Measurements from ENCODE around the gene RECQL5.

RECQL5 gene

DNA sequence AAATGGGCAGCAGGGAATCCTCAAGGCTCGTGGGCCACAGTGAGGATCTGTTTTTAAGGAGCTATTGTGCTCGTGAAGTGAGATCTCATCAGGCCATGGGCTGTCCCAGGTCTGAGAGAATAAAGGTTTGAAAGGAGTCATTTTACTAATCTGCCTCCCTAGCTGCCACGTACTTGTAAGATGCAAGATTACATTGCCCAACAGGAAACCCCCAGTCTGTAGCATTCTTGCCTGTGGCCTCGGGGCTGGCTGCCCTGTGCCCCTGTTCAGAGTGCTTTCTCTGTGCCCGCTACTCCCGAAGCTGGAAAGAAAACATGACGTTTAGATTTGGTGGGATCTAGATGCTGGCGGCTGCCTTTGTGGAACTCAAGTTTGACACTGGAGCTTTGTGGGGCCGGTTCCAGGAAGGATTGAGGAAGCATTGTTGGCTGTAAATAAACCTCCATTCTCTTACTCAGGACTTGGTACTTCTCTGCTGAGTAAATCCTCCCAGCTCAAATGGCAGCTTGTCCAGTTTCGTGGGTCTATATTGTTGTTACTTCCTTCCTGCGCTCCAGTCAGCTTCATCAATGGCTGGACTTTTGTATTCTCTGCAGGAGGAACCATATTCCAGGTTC is 21.4 kb upstream of the RECQL5 start:
- peak; percentile 44 to 45 for DNase-seq

- no peak for DNase-seq
These were observed 18.5 kb upstream of the RECQL5 start for GRCh38 chr17:75685499-75685898.

DNA sequence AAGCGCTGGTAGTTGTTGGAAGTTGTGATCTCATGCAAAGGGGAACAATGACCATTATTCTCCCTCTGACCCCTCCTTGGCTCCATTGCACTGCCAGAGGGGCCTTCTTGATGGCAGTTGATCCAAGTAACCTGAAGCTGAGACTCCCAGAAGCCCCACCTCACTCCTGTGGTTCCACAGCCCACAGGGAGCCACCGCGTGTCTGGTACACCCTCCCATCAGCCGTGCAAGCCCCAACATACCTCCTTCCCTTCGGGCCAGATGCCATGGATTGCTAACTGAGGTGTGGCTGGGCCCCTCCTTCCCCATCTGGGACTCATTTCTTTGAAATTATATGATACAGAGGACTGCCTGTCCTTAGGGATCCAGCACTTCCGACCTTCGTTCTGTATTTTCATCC is 18.0 kb upstream of the RECQL5 start:
- DNase-seq = no peak

- no peak for DNase-seq
These were observed 17.3 kb upstream of the RECQL5 start for GRCh38 chr17:75684249-75684648.

DNA sequence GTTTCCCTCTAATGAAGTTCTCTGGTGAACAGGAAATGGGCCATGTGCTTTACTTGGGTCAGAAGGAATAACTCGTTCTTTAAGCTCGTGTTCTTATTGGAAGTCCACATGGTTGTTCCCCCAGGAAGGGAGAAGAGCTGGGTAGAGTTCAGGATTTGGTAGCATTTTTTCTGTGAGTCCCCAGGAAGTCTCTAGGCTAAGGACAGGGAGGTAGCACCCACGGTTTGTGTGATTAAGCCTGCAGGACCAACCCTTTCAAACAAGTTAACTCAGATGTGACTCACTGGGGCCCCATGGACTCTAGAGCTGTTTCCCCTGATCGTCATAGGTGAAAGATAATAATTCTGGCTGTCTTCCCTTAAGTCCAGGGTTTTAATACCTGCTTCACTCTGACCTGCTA is 16.6 kb upstream of the RECQL5 start:
- no peak for DNase-seq

DNA sequence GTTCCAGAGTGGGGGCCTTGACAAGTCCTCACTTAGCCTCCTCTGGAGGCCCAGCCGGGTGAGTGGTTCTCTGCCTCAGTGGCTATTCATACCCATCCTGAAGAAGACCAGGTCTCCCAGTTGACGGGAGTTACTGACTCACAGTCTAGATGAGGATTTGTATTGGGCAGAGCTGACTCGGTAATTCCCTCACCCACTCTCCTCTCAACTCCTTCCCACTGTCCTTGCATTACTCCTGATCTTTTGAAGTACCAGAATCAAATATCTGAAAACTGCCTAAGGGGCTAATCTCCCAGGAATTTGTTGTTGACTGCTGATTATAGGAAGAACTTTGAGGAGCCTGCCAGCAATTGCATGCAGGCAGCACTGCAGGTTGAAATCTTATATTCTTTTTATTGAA is 14.3 kb upstream of the RECQL5 start:
- DNase-seq = no peak

- no peak for DNase-seq
These were observed 13.5 kb upstream of the RECQL5 start for GRCh38 chr17:75680431-75680830.

DNA sequence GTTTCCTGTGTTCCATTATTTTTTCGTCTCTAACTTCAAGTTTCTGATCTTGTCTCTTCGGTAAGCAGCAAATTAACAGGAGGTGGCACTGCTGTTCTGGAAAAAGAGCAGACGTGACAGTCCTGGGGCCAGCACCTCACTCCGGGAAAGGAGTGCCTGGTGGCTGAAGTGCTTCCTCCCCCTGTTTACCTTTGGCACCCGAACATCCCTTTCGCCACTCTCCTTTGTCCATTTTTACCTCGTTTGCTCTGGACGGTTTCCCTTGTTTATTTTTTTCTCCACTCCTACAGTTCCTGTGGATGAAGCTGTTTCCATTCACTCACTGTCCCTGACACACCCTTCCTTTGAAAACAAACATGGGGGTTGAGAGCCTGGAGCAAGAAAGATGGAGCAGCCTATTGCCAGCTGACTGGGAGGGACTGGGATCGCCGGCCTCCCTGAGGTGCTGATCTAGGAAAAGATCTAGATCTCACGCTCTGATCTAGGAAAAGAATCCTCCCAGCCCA is 12.8 kb upstream of the RECQL5 start:
- DNase-seq = no peak

GRCh38 chr17:75676461-75676860 is 9.5 kb upstream of the RECQL5 start:
- DNase-seq = no peak

GRCh38 chr17:75673487-75673886 is 6.5 kb upstream of the RECQL5 start:
- no peak for DNase-seq

GRCh38 chr17:75672011-75672410 is 5.1 kb upstream of the RECQL5 start:
- DNase-seq = no peak

DNA sequence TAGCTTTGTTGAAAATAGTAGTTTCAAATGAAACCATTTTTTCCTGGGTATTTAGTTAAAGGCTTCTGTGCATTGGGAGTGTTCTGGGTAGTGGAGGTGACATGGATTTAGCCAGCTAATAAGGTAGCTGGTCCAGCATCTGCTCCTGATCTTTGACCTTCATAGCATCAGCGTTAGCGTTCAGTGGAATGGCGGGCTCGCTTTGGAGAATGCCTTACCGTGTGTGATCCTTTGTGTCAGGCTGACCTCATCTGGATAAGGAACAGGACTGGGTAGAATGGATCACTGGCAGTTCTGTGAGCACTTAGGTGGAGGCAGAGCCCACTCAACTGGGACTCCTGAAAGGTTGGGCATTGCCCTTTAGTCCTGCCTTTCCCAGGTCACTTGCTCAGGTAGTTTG is 3.9 kb upstream of the RECQL5 start:
- no peak for DNase-seq

DNA sequence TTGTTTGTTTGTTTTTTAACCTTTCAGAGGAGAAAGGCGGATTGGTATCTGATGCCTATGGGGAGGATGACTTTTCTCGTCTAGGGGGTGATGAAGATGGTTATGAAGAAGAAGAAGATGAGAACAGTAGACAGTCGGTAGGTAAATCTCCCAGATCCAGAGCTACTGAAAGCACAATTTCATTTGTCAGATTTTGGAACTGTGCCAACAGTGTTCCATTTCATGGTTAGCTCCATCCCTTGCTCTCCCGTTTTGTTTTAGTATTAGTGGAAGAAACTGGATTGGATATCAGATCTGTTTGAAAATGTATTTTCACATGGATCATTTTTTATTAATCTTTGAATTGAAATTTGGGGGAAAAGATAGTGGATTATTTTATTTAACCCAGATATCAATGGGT is 1.5 kb upstream of the RECQL5 start:
- no peak for DNase-seq

GRCh38 chr17:75667825-75668224 is 871 bp upstream of the RECQL5 start:
- DNase-seq = no peak

GRCh38 chr17:75665981-75666380 is 973 bp downstream of the RECQL5 start:
- DNase-seq = no peak

GRCh38 chr17:75664099-75664549 is 2.8 kb downstream of the RECQL5 start:
- no peak for DNase-seq

DNA sequence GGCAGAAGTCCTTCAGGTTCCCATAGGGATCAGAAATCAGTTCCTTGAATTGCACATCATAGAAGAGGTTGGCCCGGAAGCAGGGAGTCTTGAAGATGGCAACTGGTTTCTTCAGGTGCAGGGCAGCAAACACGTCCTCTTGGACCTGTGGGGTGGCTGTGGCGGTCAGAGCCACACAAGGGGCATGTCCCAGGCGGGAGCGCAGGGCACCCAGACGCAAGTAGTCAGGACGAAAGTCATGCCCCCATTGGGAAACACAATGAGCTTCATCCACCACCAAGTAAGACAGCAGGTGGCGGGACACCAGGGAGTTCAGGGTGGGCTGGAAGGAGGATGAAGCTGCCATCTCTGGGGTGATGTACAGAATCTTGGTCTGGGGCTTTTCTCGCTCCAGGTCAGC is 4.4 kb downstream of the RECQL5 start:
- no peak for DNase-seq

DNA sequence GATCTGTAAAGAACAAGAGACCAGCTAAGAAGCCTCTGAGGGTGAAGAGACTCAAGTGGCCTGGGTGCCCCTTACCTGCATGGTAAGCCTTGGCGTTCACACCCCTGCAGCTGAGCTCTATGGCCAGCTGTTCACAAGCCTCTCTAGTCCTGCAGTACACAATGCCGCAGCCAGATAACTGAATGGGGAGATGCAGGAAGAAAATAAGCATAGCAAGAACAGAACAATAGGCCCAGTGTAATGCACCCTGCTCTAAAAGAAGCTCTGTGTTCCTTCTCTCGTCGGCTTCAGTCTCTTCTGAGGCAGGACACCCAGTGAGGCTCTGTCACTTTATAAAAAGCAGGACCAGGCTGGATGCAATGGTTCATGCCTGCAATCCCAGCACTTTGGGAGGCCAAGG is 5.4 kb downstream of the RECQL5 start:
- no peak for DNase-seq

DNA sequence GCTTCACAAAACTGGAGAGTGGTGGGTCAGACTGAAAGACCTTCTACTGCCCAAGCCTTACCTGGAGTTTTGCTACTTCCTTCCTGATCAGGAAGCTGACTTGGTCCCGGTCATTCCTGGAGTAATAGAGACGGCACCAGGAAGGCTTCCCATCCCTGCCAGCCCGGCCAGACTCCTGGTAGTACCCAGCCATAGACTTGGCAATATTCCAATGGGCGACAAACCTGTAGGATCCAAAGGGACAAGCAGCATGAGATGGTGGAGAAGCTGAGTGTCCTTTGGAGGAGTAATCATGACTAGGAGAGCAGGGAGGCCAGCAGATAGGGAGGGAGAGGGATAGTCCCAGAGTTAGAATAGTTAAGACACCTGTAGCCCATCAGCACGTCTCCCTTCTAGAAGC is 8.7 kb downstream of the RECQL5 start:
- DNase-seq = no peak

DNA sequence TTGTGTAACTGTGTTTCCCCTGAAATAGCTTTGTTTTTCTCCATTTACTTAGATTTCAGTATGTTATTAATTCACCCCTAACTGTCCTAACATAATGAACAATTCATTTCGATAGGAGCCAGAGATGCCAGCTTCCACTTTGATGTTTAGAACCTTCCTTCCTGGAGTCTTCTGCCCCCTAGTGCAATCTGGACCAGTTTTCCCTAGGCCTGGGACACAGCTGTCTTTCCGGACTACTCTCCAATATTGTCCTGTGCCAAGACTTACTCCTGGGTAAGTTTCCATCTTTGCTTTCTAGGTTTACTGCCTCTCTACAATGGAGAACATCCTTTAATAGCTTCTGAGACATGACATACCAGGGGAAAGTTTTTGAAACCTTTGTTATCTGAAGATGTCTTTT is 12.8 kb downstream of the RECQL5 start:
- no peak for DNase-seq

GRCh38 chr17:75652934-75653549 is 13.9 kb downstream of the RECQL5 start:
- DNase-seq = peak in 1 of 2 donors; percentile 8

DNA sequence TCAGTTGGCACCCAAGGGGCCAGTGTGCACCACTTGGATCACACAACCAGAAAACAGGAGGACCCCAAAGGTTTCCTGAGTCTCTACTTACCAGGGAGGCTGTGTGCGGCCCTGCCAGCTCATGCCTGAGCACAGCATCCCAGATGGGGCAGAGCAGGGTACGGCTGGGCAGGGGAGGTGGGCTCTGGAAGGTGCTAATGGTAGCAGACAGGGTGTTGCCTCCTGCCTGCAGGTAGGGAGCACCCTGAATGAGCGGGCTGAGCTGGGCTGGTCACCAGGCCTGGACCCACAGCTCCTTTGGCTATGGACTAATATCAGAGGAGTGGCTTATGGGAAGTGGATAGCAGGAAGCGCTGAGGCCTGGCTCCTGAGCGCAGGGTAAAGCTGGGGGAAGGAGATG is 14.6 kb downstream of the RECQL5 start:
- DNase-seq = no peak

GRCh38 chr17:75650874-75651273 is 16.1 kb downstream of the RECQL5 start:
- DNase-seq = no peak

DNA sequence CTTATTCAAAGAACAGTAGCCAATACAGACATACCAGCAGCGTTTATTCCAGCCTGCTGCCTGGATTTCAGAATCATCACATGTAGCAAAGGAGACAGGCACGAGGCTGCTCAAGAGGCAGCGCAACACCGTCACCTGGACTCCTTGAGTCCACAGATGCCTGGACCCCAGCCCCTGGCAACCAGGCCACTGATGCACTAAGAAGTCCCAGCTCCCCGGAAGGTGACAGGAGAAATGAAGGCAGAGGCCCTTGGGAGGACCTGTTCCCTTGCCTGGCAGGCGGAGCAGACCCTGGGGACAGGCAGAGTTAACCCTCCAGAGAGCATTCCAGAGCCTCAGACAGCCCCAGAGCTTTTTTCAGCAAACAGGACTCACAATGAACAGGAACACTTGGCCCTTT is 17.3 kb downstream of the RECQL5 start:
- no peak for DNase-seq

DNA sequence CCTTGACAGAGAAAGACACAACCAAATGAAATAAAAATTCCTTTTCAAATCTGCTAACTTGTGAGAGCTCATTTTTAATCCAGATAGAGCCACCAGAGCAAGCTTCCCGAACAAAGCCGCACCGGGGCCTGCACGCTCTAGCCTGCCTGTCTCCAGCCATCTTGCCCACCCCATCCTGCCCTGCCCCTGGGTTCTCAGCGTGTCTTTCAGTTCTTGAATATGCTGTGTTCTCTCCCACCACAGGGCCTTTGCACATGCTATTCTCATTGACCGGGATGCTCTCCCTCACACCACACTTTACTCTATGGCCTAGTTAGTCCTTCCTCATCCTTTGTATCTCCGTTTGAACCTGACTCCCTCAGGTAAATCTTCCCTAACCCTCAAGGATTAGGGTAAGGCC is 19.0 kb downstream of the RECQL5 start:
- DNase-seq = no peak

Measured in inflammatory macrophage (primary cell).